ENCODE measurements around the gene MESP2.

The MESP2 gene
- 0 reads per million in 4 donors for total RNA-seq

- peak in 3 of 5 donors; percentile 28 to 52 (median 36) for DNase-seq
Measured at GRCh38 chr15:89776274-89777072, at the start of gene MESP2. TSS of gene MESP2 (plus strand) at chr15:89776332. CDS start at chr15:89776358, 26 bp downstream.

DNA sequence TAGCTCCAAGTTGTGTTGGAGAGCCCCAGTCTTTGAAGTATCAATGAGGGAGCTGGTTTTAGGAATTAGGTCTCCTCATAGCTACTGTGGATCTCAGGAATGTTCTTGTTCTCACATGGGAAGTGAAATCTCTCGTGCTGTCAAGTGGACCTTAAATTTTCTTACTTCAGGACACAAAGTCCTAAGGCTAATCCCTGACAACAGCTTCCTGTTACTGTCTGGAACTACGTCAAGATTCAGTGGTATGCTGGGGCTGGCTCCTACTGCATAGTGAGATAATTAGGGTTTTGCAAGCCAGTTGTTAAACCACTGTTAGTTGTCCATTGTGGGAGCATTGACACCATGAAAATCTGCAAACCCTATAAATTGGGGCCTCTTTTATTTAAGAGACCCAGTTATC, 47.9 kb upstream of the MESP2 start:
- no peak for DNase-seq

DNA sequence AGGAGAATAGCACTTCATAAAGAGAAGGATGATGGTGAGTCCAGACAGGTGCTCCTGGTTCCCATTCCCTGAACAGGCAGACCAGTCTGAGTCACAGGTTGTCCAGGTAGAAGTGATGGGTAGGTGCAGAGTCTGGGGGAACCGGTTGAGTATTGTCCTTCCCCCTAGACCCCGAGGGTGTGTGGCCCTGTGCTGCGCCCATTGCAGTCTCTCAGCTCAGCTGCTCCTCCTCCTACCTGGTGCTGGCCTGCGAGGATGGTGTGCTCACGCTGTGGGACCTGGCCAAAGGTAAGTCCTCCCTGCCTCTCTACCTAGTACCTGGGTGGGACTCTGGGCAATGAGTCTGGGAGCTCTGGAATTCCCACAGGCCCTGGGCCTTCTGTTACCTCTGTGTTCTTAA, 44.9 kb upstream of the MESP2 start:
- DNase-seq, result no peak

DNA sequence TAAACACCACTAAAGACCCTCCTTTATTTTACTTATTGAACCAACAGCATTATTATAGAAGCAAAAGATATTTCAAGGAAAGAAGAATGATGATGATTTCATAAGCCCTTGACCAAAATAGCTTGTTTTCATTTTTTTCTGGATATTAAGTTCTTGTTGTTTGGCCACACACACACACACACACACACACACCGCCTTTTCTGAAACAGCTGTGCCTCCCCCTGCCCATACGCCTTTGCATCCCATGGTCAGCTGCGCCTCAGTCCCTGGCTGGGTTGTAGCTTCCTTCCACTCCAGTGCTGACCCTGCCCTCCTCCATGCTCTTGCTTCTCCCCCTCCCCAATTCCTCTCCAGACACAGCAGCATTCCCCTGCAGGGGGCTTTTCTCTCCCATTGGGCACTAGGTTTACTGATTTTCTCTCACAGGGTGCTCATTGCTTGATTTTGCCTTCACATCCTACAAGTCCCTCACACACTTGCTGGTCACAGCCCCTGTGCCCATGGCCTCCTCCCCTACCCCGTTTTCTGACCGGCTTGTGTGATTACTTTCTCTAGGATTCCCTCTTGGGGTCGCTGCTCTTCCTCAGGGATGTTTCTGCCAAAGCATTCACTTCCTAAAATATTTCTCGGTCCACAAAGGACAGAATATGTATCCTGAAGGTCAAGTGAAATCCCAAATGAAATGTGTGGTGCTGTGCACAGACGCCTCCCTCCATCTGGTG, 43.5 kb upstream of the MESP2 start:
- no peak for DNase-seq

DNA sequence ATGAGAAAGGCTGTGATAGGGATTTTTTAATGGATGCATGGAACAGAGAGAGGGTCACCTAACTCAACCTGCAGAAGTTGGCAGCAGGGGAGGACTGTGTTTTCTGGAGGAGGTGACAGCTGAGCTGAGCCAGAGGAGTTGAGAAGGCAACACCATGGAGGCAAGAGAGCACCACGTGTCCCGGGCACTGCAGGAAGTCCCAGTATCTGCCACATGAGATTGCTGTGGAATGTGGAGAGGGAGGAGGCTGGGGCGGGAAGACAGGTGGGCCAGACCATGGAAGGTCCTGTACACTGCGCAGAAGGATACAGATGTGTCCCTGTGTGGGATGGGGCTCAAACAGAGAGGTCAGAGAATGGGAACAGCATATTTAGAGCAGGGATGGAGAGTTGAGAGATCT, 40.4 kb upstream of the MESP2 start:
- DNase-seq, result no peak

GRCh38 chr15:89740137-89740536, 36.0 kb upstream of the MESP2 start:
- DNase-seq, result peak in 3 of 5 donors; percentile 42 to 58 (median 52)

DNA sequence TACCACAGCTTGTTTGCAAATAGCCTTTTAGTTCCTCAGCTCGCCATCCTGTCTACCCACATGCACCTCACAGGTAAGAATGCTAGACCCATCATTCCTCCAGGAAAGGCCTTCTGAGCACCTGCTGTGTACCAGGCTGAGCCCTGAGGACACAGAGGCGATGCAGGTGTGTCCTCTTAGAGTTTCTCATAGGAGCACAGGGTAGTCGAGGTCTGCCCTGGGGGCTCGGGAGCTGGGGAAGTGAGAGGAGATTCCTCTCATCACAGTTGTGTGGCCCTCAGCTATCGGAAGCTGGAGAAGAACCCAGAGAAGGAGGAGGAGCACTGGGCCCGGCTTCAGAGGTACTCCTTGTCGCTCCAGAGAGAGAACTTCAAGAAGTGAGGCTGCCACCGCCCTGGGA, 33.1 kb upstream of the MESP2 start:
- no peak for DNase-seq

GRCh38 chr15:89743594-89743993, 32.5 kb upstream of the MESP2 start:
- no peak for DNase-seq

DNA sequence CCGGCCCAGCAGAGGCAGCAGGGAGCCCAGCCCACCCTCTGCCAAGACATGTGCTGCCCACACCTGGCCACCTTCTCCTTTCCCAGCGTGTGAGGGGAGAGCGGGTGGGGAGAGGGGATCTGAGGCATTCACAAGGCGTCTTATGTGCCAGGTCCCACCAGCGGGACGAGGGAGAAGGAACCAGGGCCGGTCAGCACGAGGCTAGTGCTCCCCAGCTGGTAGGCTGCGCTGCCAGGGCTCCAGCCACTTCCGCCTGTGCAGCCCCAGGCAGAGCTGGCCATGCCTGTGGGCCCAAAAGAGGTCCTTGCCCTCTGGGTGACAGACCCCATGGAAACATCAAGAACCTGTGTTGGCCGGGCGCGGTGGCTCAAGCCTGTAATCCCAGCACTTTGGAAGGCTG, 31.0 kb upstream of the MESP2 start:
- DNase-seq, result no peak

GRCh38 chr15:89745768-89746167, 30.4 kb upstream of the MESP2 start:
- DNase-seq, result no peak

- no peak for DNase-seq
Measured at GRCh38 chr15:89746386-89746780, 29.7 kb upstream of the MESP2 start.

GRCh38 chr15:89747708-89748682, 28.1 kb upstream of the MESP2 start:
- DNase-seq, result no peak

- DNase-seq, result no peak
Measured at GRCh38 chr15:89749054-89749453, 27.1 kb upstream of the MESP2 start.

DNA sequence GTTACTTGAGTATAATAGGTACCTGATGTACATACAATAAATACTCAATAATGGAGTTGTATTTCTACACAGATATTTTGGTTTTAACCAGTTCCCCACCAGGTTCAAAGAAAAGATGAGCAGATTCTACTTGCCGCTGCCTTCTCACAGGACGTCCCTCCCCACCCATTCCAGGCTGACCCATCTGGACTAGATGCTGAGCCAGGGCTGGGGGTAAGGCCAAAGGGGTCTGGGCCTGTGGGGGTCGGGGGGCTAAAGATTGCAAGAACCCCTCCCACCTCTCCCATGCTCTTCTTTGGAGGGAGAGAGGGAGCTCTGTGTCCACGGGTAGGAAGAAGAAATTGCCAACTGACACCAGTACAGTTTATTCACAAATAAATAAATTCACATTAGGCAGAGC, 26.6 kb upstream of the MESP2 start:
- no peak for DNase-seq

- no peak for DNase-seq
Measured at GRCh38 chr15:89749951-89750559, 26.1 kb upstream of the MESP2 start.

DNA sequence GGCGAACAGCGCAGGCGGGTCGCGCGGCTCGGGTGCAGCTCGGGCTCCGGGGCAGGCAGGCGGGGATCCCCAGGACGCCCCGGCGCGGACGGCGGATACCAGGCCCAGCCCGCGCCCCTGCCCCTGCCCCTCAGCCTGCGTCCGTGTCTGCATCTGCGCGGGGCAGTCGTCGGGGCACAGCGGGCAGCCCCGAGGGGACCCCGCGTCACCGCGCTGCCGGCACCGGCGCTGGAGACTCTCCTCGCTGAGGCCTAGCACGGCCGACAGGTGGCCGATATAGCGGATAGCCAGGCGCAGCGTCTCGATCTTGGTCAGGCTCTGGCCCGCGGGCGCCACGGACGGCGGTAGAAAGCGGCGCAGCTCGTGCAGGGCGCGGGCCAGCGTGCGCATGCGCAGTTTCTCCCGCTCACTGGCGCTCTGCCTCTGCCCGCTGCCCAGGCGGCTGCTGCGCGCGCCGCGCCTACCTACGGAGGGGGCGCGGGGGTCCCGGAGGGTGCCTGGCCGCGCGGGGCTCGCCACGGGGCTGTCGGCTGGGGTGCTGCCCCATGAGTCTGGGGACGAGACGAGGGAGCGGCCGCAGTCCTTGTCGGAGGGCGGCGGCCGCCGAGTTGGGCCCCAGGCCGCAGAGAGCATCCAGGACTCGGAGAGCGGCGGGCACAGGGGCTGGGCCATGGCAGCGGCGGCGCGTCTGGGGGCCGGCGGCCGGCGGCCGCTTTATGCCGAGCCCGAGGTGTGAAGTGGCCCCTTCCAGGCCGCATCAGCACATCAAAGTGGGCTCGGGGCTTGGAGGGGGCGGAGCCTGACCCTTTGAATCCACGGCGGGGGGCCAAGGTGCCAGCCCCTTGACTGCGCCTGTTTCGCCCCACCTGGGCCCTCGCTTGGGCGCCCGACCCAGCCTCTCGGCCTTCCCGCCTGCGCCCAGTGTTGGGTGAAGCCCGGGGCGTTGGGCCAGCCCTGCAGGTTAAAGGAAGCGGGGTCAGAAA, 25.3 kb upstream of the MESP2 start, which contains the start of gene MESP1:
Gene MESP1 (minus strand): TSS at position 690 of the 983 bp plus-strand sequence. CDS start 18 bp downstream, at position 672.
- peak; percentile 76 to 91 (median 82) for DNase-seq

DNA sequence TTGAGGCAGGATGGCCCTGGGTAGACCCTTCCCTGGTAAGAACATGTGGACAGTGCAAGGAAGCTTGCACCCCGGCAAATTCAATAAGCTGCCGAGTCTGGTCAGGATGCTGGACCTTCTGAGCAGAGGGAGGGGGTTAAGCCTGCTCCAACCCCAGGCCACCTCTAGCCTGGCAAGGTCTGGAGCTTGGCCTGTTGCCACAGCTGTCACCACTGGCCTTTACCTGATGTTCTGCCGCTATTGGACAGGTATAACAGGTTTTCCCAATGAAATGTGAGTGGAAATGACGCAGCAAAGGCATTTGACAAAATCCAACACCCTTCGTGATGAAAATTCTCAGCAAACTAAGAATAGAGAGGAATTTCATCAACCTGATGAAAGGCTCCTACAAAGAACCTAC, 24.4 kb upstream of the MESP2 start:
- DNase-seq, result no peak

DNA sequence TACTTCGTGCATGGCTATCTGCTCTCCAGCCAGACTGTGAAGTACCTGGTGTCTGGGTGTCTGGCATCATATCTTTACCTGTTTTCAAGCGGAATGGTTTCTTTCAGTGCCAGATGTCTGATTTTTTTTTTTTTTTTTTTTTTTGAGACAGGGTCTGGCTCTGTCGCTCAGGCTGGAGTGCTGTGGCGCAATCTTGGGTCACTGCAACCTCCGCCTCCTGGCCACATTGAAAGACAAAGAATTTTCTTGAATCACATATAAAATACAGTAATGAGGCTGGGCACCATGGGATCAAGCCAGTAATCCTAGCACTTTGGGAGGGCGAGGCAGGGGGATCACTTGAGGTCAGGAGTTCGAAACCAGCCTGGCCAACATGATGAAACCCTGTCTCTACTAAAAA, 22.3 kb upstream of the MESP2 start:
- DNase-seq, result no peak

GRCh38 chr15:89754361-89755154, 21.6 kb upstream of the MESP2 start:
- no peak for DNase-seq

GRCh38 chr15:89755701-89756100, 20.4 kb upstream of the MESP2 start:
- DNase-seq, result no peak

All from T-helper 1 cell (primary cell).